CD4-positive, alpha-beta memory T cell (primary cell): ENCODE data around the gene KCNQ1. TPM values are rescaled to one million over a fixed set of nuclear protein-coding genes. Genes with fewer than 3 reads are reported as not detected.

Experiments
- CTCF ChIA-PET: fragments of 350-600 bp; sonication (Branson Sonifier 250); formaldehyde crosslinking; loops from one replicate; lab custom pipeline; 2021; ENCODE audit warnings: inconsistent platforms; ENCODE audit not compliant: partially characterized antibody; lab: Charles Lee
- POLR2A ChIA-PET: fragments of 350-600 bp; sonication (Branson Sonifier 250); formaldehyde crosslinking; loops from one replicate; lab custom pipeline; 2021; ENCODE audit not compliant: partially characterized antibody; lab: Charles Lee
- DNase-seq, 5 donors: peaks; one replicate each; pipeline versions ENCODE4 v3.0.0 to v3.0.0-alpha.2; 2020 to 2022; ENCODE audit warnings: mixed read lengths in 1 of 5
- H3K27ac ChIP-seq: one replicate; pipeline ENCODE4 v1.7.0; 2013; ENCODE audit warnings: low read depth, low read length
- H3K27me3 ChIP-seq: 2 replicates; pipeline ENCODE4 v1.7.0; 2013; ENCODE audit warnings: mild to moderate bottlenecking, low read length, moderate library complexity; ENCODE audit not compliant: insufficient read depth
- H3K36me3 ChIP-seq: 2 replicates; pipeline ENCODE4 v1.7.0; 2013; ENCODE audit warnings: mild to moderate bottlenecking, low read length, moderate library complexity; ENCODE audit not compliant: insufficient read depth
- H3K4me1 ChIP-seq: 2 replicates; pipeline ENCODE4 v1.7.0; 2013; ENCODE audit warnings: mild to moderate bottlenecking, low read length, moderate library complexity; ENCODE audit not compliant: insufficient read depth
- H3K4me3 ChIP-seq, 2 donors: one replicate each; pipeline ENCODE4 v1.7.0; 2013; ENCODE audit warnings: low read length in 2 of 2, mild to moderate bottlenecking in 1 of 2
- H3K9me3 ChIP-seq, 2 donors: one replicate each; pipeline ENCODE4 v1.7.0; 2013; ENCODE audit warnings: low read length in 2 of 2, control low read depth in 1 of 2; ENCODE audit not compliant: control insufficient read depth in 1 of 2
- H3K27ac Mint-ChIP-seq, 7 donors: one replicate each; pipeline ENCODE4 v1.8.0; 2020 to 2021; ENCODE audit warnings: mixed read lengths in 7 of 7, mild to moderate bottlenecking in 6 of 7, inconsistent platforms in 3 of 7, moderate library complexity in 3 of 7
- H3K27me3 Mint-ChIP-seq, 2 donors: one replicate each; pipeline ENCODE4 v1.8.0; 2020 to 2021; ENCODE audit warnings: mixed read lengths in 2 of 2
- H3K36me3 Mint-ChIP-seq, 2 donors: one replicate each; pipeline ENCODE4 v1.8.0; 2020 to 2021; ENCODE audit warnings: mixed read lengths in 2 of 2, inconsistent platforms in 1 of 2, mild to moderate bottlenecking in 1 of 2
- H3K4me1 Mint-ChIP-seq, 4 donors: one replicate each; pipeline ENCODE4 v1.8.0; 2020 to 2021; ENCODE audit warnings: mixed read lengths in 4 of 4, mild to moderate bottlenecking in 1 of 4
- H3K4me3 Mint-ChIP-seq, 8 donors: one replicate each; pipeline ENCODE4 v1.8.0; 2020 to 2021; ENCODE audit warnings: mixed read lengths in 8 of 8, mild to moderate bottlenecking in 7 of 8, moderate library complexity in 6 of 8, inconsistent platforms in 3 of 8
- H3K9me3 Mint-ChIP-seq, 8 donors: one replicate each; pipeline ENCODE4 v1.8.0; 2020 to 2021; ENCODE audit warnings: mixed read lengths in 8 of 8, mild to moderate bottlenecking in 5 of 8, inconsistent platforms in 3 of 8, moderate library complexity in 1 of 8
- intact Hi-C: fragments of 100-400 bp; cut with micrococcal nuclease; formaldehyde crosslinking; loops from one replicate; pipeline ENCODE4 v1.15.1; 2023
- polyA plus RNA-seq, 2 donors: library from polyadenylated mRNA; unstranded; fragments of 300-500 nt; fragmentation: Illumina TruSeq; gene quantifications; one replicate each; pipeline ENCODE4 v1.2.3, GENCODE V29; 2021
- total RNA-seq, 2 experiments: library from RNA; stranded (reverse); gene quantifications; one replicate each; pipeline ENCODE4 v1.2.3, GENCODE V29; 2021

Gene KCNQ1
- total and polyA plus RNA-seq, 4 experiments from 2014 or later, result 5.4 to 21.7 (median 21.5) TPM

GRCh38 chr11:2751523-2752203 lies 306.9 kb downstream of the KCNQ1 start:
- peaks cover 2 to 20% of the 10 kb centered on the region in 2 donors for H3K36me3 Mint-ChIP-seq
- H3K4me3 Mint-ChIP-seq, result no peak overlapping the region
- CTCF ChIA-PET, result no interaction called here
- Histone ChIP-seq H3K36me3 (no peaks in the 10 kb centered on the region), H3K9me3 (no peaks in the 10 kb centered on the region), H3K4me3 (no peak overlapping the region), H3K27ac (no peak overlapping the region), H3K4me1 (no peaks in the 10 kb centered on the region), H3K27me3 (no peaks in the 10 kb centered on the region)
- no peak for DNase-seq
- peaks cover 0 to 6% (median under 1%) of the 10 kb centered on the region in 8 donors for H3K9me3 Mint-ChIP-seq
- intact Hi-C loops, result no loop called here
- H3K27ac Mint-ChIP-seq, result no peak overlapping the region
- POLR2A ChIA-PET, result no interaction called here
- H3K4me1 Mint-ChIP-seq, result peaks cover 0 to 1% (median 0%) of the 10 kb centered on the region in 4 donors
- no peaks in the 10 kb centered on the region for H3K27me3 Mint-ChIP-seq

- Histone ChIP-seq H3K9me3 (no peaks in the 10 kb centered on the region), H3K4me3 (no peak overlapping the region), H3K36me3 (no peaks in the 10 kb centered on the region), H3K27ac (no peak overlapping the region), H3K4me1 (no peaks in the 10 kb centered on the region), H3K27me3 (no peaks in the 10 kb centered on the region)
- CTCF ChIA-PET, result no interaction called here
- H3K36me3 Mint-ChIP-seq, result peaks cover 4 to 20% of the 10 kb centered on the region in 2 donors
- H3K4me3 Mint-ChIP-seq, result no peak overlapping the region
- H3K4me1 Mint-ChIP-seq, result peaks cover 0 to 1% (median 0%) of the 10 kb centered on the region in 4 donors
- no peaks in the 10 kb centered on the region for H3K27me3 Mint-ChIP-seq
- intact Hi-C loops, result no loop called here
- peaks cover 0 to 6% (median 1%) of the 10 kb centered on the region in 8 donors for H3K9me3 Mint-ChIP-seq
- POLR2A ChIA-PET, result no interaction called here
- DNase-seq, result no peak
- no peak overlapping the region for H3K27ac Mint-ChIP-seq
These were observed 307.5 kb downstream of the KCNQ1 start for GRCh38 chr11:2752204-2752770.

DNA sequence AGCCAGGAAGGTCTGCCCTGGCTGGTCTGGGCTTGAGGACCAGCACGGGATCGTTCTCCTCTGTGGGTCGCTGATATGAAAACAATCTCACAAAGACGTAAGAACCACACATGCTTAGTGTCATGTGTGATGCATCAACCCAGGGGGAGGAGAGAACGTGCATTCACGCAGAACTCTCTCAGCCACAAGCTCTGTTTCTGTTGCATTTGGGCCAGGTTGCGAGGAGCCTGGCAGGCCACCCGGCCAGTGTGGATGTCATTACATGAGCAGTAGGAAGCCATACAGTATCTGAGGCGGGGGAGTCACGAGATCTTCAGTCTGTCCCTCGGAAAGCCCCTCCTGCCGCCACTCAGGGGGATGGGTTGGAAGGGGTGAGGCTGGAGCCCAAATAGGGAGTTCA lies 308.1 kb downstream of the KCNQ1 start:
- H3K27me3 Mint-ChIP-seq, result no peaks in the 10 kb centered on the region
- DNase-seq, result no peak

GRCh38 chr11:2754008-2754407 lies 309.2 kb downstream of the KCNQ1 start:
- POLR2A ChIA-PET, result no interaction called here

More for the DNA sequence above, 308.1 kb downstream of the KCNQ1 start:
- Histone ChIP-seq H3K4me3 (no peak overlapping the region), H3K4me1 (no peaks in the 10 kb centered on the region), H3K36me3 (no peaks in the 10 kb centered on the region), H3K27ac (no peak overlapping the region), H3K27me3 (no peaks in the 10 kb centered on the region), H3K9me3 (no peaks in the 10 kb centered on the region)
- H3K4me3 Mint-ChIP-seq, result no peak overlapping the region
- peaks cover 0 to 6% (median 1%) of the 10 kb centered on the region in 8 donors for H3K9me3 Mint-ChIP-seq
- peaks cover 0 to 1% (median 0%) of the 10 kb centered on the region in 4 donors for H3K4me1 Mint-ChIP-seq
- H3K36me3 Mint-ChIP-seq, result peaks cover 4 to 20% of the 10 kb centered on the region in 2 donors
- POLR2A ChIA-PET, result no interaction called here
- CTCF ChIA-PET, result no interaction called here
- H3K27ac Mint-ChIP-seq, result no peak overlapping the region
- intact Hi-C loops, result no loop called here

DNA sequence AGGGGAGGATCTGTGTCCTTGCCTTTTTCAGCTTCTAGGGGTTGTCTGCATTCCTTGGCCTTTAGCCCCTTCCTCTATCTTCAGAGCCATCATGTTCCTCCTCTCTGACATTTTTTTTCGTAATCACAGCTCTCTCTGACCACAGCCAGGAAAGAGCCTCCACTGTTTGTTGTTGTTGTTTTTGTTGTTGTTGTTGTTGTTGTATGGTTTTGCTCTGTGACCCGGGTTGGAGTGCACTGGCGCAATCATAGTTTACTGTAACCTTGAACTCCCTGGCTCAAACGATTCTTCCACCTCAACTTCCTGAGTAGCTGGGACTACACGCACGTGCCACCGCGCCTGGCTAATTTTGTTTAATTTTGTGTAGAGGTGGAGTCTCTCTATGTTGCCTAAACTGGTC lies 310.3 kb downstream of the KCNQ1 start:
- Mint-ChIP-seq H3K27me3 (no peaks in the 10 kb centered on the region), H3K36me3 (peaks cover 4 to 20% of the 10 kb centered on the region in 2 donors), H3K4me1 (peaks cover 0 to 1% (median 0%) of the 10 kb centered on the region in 4 donors), H3K27ac (peak overlapping the region in 1 of 7 donors; percentile 62), H3K9me3 (peaks cover 0 to 7% (median 1%) of the 10 kb centered on the region in 8 donors), H3K4me3 (no peak overlapping the region)
- H3K9me3 ChIP-seq, result no peaks in the 10 kb centered on the region
- no peaks in the 10 kb centered on the region for H3K36me3 ChIP-seq
- no peaks in the 10 kb centered on the region for H3K4me1 ChIP-seq
- intact Hi-C loops, result no loop called here
- POLR2A ChIA-PET, result no interaction called here
- CTCF ChIA-PET, result no interaction called here
- no peak overlapping the region for H3K27ac ChIP-seq
- no peak overlapping the region for H3K4me3 ChIP-seq
- DNase-seq, result no peak
- no peaks in the 10 kb centered on the region for H3K27me3 ChIP-seq

More at GRCh38 chr11:2754008-2754407, 309.2 kb downstream of the KCNQ1 start:
- Histone ChIP-seq H3K4me3 (no peak overlapping the region), H3K9me3 (no peaks in the 10 kb centered on the region), H3K27me3 (no peaks in the 10 kb centered on the region), H3K27ac (no peak overlapping the region), H3K36me3 (no peaks in the 10 kb centered on the region), H3K4me1 (no peaks in the 10 kb centered on the region)
- no peaks in the 10 kb centered on the region for H3K27me3 Mint-ChIP-seq
- CTCF ChIA-PET, result no interaction called here
- H3K27ac Mint-ChIP-seq, result no peak overlapping the region
- no peak for DNase-seq
- peaks cover 0 to 1% (median 0%) of the 10 kb centered on the region in 4 donors for H3K4me1 Mint-ChIP-seq
- intact Hi-C loops, result no loop called here
- H3K36me3 Mint-ChIP-seq, result peaks cover 4 to 20% of the 10 kb centered on the region in 2 donors
- H3K9me3 Mint-ChIP-seq, result peaks cover 0 to 6% (median 1%) of the 10 kb centered on the region in 8 donors
- no peak overlapping the region for H3K4me3 Mint-ChIP-seq

- peaks cover 0 to 9% (median under 1%) of the 10 kb centered on the region in 8 donors for H3K9me3 Mint-ChIP-seq
- no peak overlapping the region for H3K4me3 Mint-ChIP-seq
- Histone ChIP-seq H3K4me3 (no peak overlapping the region), H3K9me3 (no peaks in the 10 kb centered on the region), H3K36me3 (no peaks in the 10 kb centered on the region), H3K27ac (no peak overlapping the region), H3K4me1 (no peaks in the 10 kb centered on the region), H3K27me3 (no peaks in the 10 kb centered on the region)
- ChIA-PET CTCF (no interaction called here), POLR2A (no interaction called here)
- no peaks in the 10 kb centered on the region for H3K27me3 Mint-ChIP-seq
- peaks cover 2 to 19% of the 10 kb centered on the region in 2 donors for H3K36me3 Mint-ChIP-seq
- H3K27ac Mint-ChIP-seq, result no peak overlapping the region
- intact Hi-C loops, result no loop called here
- no peak for DNase-seq
- H3K4me1 Mint-ChIP-seq, result no peaks in the 10 kb centered on the region
These were observed 313.9 kb downstream of the KCNQ1 start for GRCh38 chr11:2758751-2759150.

GRCh38 chr11:2759228-2760195 lies 314.7 kb downstream of the KCNQ1 start:
- Histone ChIP-seq H3K4me1 (no peaks in the 10 kb centered on the region), H3K27me3 (no peaks in the 10 kb centered on the region), H3K36me3 (no peaks in the 10 kb centered on the region), H3K4me3 (no peak overlapping the region), H3K9me3 (no peaks in the 10 kb centered on the region), H3K27ac (no peak overlapping the region)
- ChIA-PET CTCF (no interaction called here), POLR2A (no interaction called here)
- Mint-ChIP-seq H3K27me3 (no peaks in the 10 kb centered on the region), H3K4me1 (no peaks in the 10 kb centered on the region), H3K27ac (no peak overlapping the region), H3K36me3 (peaks cover 2 to 13% of the 10 kb centered on the region in 2 donors), H3K9me3 (peaks cover 0 to 9% (median 0%) of the 10 kb centered on the region in 8 donors), H3K4me3 (no peak overlapping the region)
- DNase-seq, result no peak
- intact Hi-C loops, result no loop called here
